Nephron progenitor cell (in vitro differentiated cells): ENCODE results near the gene TSPAN8.

ENCODE experiments used
- DNase-seq: peaks from one replicate; pipeline ENCODE4 v3.0.0; 2021
- H3K27ac Mint-ChIP-seq: 2 replicates; pipeline ENCODE4 v1.8.0; 2021; ENCODE audit warnings: mild to moderate bottlenecking, moderate library complexity, mixed read lengths
- H3K27me3 Mint-ChIP-seq: 2 replicates; pipeline ENCODE4 v1.8.0; 2021; ENCODE audit warnings: mild to moderate bottlenecking, low read depth, mixed read lengths; ENCODE audit not compliant: poor library complexity
- H3K36me3 Mint-ChIP-seq: 2 replicates; pipeline ENCODE4 v1.8.0; 2021; ENCODE audit warnings: low read depth, mixed read lengths
- H3K4me1 Mint-ChIP-seq: 2 replicates; pipeline ENCODE4 v1.8.0; 2021; ENCODE audit warnings: mixed read lengths
- H3K4me3 Mint-ChIP-seq: 2 replicates; pipeline ENCODE4 v1.8.0; 2021; ENCODE audit warnings: mild to moderate bottlenecking, moderate library complexity, mixed read lengths
- H3K9me3 Mint-ChIP-seq: 2 replicates; pipeline ENCODE4 v1.8.0; 2021; ENCODE audit warnings: mild to moderate bottlenecking, moderate library complexity, mixed read lengths
- TF ChIP-seq, protein P1 (sequence below): fragments of 200-600 bp; sonication (generic); IDR thresholded peaks from 2 replicates; pipeline ENCODE4 v1.5.0; 2021; ENCODE audit warnings: antibody characterized with exemption

Gene TSPAN8

DNA sequence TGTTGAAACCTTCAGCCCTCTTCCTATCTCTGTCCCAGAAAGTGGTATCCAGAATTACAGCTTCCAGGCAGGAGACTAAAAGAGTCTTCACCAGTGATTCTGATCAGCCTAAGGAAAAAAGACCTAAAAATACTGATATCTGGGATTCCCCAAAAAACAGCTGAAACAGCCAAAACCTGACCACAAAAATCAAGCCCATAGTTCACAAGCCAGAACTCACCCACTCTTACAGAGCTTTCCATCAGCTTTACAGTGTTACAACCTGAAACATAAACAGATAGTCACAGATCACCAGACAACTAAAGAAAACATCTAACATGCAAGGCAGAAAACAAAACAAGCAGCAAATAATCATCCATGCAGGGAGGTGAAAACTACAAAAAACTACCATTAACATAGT lies 26.0 kb upstream of the TSPAN8 start:
- TF ChIP-seq, protein P1, sequence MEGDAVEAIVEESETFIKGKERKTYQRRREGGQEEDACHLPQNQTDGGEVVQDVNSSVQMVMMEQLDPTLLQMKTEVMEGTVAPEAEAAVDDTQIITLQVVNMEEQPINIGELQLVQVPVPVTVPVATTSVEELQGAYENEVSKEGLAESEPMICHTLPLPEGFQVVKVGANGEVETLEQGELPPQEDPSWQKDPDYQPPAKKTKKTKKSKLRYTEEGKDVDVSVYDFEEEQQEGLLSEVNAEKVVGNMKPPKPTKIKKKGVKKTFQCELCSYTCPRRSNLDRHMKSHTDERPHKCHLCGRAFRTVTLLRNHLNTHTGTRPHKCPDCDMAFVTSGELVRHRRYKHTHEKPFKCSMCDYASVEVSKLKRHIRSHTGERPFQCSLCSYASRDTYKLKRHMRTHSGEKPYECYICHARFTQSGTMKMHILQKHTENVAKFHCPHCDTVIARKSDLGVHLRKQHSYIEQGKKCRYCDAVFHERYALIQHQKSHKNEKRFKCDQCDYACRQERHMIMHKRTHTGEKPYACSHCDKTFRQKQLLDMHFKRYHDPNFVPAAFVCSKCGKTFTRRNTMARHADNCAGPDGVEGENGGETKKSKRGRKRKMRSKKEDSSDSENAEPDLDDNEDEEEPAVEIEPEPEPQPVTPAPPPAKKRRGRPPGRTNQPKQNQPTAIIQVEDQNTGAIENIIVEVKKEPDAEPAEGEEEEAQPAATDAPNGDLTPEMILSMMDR, result no peak
- Mint-ChIP-seq H3K4me1 (no peaks in the 10 kb centered on the region), H3K27ac (no peak overlapping the region), H3K27me3 (peaks cover 9% of the 10 kb centered on the region), H3K9me3 (peaks cover 9% of the 10 kb centered on the region), H3K4me3 (no peak overlapping the region), H3K36me3 (no peaks in the 10 kb centered on the region)
- no peak for DNase-seq

GRCh38 chr12:71183018-71183417 lies 25.2 kb upstream of the TSPAN8 start:
- H3K36me3 Mint-ChIP-seq, result no peaks in the 10 kb centered on the region
- H3K4me1 Mint-ChIP-seq, result no peaks in the 10 kb centered on the region
- TF ChIP-seq, protein P1, result no peak
- peaks cover 9% of the 10 kb centered on the region for H3K9me3 Mint-ChIP-seq
- DNase-seq, result no peak
- no peak overlapping the region for H3K4me3 Mint-ChIP-seq
- no peak overlapping the region for H3K27ac Mint-ChIP-seq
- H3K27me3 Mint-ChIP-seq, result peaks cover 9% of the 10 kb centered on the region

DNA sequence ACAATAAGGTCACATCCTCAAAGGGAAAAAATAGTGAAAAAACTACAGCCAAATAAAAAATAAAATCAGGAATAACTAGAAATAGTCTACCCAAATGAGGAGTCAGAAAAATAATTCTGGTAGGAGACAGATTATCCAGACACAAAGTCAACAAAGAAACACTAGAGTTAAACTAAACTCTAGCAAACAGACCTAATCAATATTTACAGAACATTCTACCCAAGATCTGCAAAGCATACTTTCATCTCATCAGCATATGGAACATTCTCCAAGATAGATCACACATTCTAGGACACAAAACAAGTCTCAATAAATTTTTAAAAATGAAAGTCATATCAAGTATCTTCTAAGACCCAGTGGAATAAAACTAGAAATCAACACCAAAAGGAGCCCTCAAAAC lies 20.4 kb upstream of the TSPAN8 start:
- H3K27ac Mint-ChIP-seq, result no peak overlapping the region
- H3K4me1 Mint-ChIP-seq, result peaks cover 10% of the 10 kb centered on the region
- H3K4me3 Mint-ChIP-seq, result no peak overlapping the region
- peaks cover 7% of the 10 kb centered on the region for H3K27me3 Mint-ChIP-seq
- TF ChIP-seq, protein P1, result no peak
- peaks cover 9% of the 10 kb centered on the region for H3K9me3 Mint-ChIP-seq
- no peaks in the 10 kb centered on the region for H3K36me3 Mint-ChIP-seq
- no peak for DNase-seq

DNA sequence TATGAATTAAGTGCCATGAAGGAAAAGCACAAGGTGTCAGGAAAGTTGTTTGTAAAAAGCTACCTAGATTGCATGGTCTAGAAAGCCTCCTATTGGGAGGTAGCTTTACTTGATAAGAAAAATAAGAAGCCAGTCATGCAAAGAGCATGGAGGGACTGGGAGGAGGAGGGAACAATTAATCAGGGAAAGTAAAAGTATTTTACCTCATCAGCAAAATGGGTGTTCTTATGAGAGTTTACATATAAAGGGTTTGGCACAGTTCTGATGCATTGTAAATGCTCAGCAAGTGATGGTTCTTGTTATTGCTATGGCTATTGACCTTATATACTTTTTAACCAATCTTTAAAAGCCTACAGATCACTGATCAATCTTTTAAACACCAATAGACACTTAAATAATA lies 17.0 kb upstream of the TSPAN8 start:
- Mint-ChIP-seq H3K9me3 (peaks cover 5% of the 10 kb centered on the region), H3K27me3 (peaks cover 7% of the 10 kb centered on the region), H3K4me3 (no peak overlapping the region), H3K36me3 (no peaks in the 10 kb centered on the region), H3K4me1 (peaks cover 21% of the 10 kb centered on the region), H3K27ac (no peak overlapping the region)
- TF ChIP-seq, protein P1, result no peak
- DNase-seq, result no peak

DNA sequence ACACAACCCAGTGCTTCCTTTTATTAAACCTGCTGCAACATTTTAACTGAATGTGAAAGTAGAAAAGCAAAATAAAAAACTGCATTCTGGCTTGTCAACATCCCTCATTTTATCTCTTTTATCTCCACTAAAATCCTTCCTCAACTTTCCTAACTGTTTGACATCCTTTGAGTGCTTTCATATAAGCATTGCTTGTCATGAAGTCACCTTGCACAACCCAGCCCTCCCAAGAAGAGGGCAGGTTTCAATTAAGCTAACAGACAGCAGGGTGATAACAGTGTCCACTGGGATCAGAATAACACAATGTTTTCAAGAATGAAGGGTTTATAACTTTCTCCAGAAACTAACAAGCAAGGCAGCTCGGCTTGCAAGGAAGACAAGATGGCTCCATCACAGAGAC lies 16.3 kb upstream of the TSPAN8 start:
- no peak for DNase-seq
- Mint-ChIP-seq H3K4me3 (no peak overlapping the region), H3K27ac (peak overlapping the region; percentile 16), H3K27me3 (peaks cover 7% of the 10 kb centered on the region), H3K9me3 (no peaks in the 10 kb centered on the region), H3K36me3 (no peaks in the 10 kb centered on the region), H3K4me1 (peaks cover 21% of the 10 kb centered on the region)
- TF ChIP-seq, protein P1, result no peak

DNA sequence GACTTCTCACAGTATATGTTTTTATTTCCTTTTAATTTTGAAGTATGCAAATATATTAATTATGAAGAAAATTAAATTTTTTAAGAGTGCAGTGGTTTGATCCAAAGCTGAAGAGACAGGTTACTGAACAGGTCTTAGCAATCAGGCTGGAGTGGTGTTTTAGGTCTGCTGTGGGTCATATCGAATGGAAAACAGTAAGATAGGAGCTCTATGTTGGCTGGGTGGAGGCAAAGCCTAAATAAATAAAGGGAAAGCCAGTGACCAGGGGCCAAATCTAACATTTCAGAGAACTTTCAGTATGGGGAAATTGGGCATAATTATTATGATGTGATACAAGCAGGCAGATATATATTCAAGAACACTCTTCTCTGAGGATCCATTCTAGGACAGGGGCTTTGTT lies 12.7 kb upstream of the TSPAN8 start:
- Mint-ChIP-seq H3K27ac (no peak overlapping the region), H3K4me1 (peaks cover 21% of the 10 kb centered on the region), H3K36me3 (no peaks in the 10 kb centered on the region), H3K9me3 (peaks cover 18% of the 10 kb centered on the region), H3K27me3 (no peaks in the 10 kb centered on the region), H3K4me3 (no peak overlapping the region)
- no peak for DNase-seq
- TF ChIP-seq, protein P1, result no peak
